Activated naive CD4-positive, alpha-beta T cell treated with anti-CD3 and anti-CD28 coated beads for 36 hours (primary cell): ENCODE results near the gene SERPINC1. TPM values are rescaled to one million over a fixed set of nuclear protein-coding genes. Genes with fewer than 3 reads are reported as not detected.
A peak's percentile ranks its signal among the peaks of the same experiment; 100 is the strongest.

Source experiments
- CTCF ChIA-PET: fragments of 350-600 bp; sonication (Branson Sonifier 250); formaldehyde crosslinking; loops from one replicate; lab custom pipeline; 2021; ENCODE audit warnings: antibody characterized with exemption; lab: Charles Lee
- DNase-seq: peaks from one replicate; pipeline ENCODE4 v3.0.0-alpha.2; 2020
- H3K27ac Mint-ChIP-seq: one replicate; pipeline ENCODE4 v1.8.0; 2021; ENCODE audit warnings: mild to moderate bottlenecking, mixed read lengths
- H3K27me3 Mint-ChIP-seq: one replicate; pipeline ENCODE4 v1.8.0; 2021; ENCODE audit warnings: low read depth, mixed read lengths
- H3K36me3 Mint-ChIP-seq: one replicate; pipeline ENCODE4 v1.8.0; 2021; ENCODE audit warnings: low read depth, mixed read lengths
- H3K4me1 Mint-ChIP-seq: one replicate; pipeline ENCODE4 v1.8.0; 2021; ENCODE audit warnings: low read depth, mixed read lengths
- H3K4me3 Mint-ChIP-seq: one replicate; pipeline ENCODE4 v1.8.0; 2021; ENCODE audit warnings: mild to moderate bottlenecking, moderate library complexity, mixed read lengths
- H3K9me3 Mint-ChIP-seq: one replicate; pipeline ENCODE4 v1.8.0; 2021; ENCODE audit warnings: mixed read lengths
- intact Hi-C: fragments of 100-400 bp; cut with micrococcal nuclease; formaldehyde crosslinking; loops from one replicate; pipeline ENCODE4 v1.15.1; 2023
- total RNA-seq, 2 experiments: library from RNA; stranded (reverse); gene quantifications; one replicate each; pipeline ENCODE4 v1.2.3, GENCODE V29; 2021

The SERPINC1 gene
- total RNA-seq, 2 experiments from 2014 or later: not detected

DNA sequence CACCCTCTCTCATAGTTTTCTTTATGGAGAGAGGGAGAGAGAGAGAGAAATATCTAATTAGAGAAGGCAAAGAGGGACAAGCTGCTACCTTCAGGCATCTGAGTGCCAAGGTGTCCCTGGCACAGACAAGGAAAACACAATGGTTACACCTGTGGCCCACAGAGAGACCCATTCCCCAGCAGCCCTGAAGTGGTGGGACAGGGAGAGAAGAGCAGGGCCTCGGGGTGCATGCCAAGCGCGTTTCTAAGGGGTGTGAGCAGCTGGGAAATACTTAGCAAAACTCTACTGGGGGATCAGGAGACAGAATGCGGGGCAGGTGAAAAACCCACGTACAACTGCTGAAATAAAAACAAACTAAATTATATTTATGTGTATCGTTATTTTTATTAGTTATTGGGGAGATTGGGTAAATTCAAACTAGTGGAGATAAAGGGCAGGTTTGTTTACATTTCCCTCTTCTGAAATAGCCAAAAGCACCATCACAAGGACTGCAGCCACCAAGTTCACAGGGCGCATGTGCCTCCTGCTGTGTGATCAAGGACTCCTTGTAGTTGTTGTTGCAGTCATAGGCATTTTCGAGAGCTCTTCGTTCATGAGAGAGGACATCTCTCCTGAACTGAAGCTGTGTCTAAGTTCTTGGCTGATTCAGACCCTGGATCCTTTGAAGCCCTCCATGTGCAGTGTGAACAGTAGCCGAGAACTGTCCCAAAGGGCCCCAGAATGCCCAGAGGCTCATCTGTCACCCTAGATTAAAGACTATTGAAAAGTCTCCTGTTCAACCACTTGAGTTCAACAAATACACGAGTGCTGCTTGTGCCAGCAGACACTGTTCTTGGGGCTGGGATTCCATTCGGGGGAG, 737 bp upstream of the SERPINC1 start:
- Mint-ChIP-seq H3K4me3 (no peak overlapping the region), H3K9me3 (no peaks in the 10 kb centered on the region), H3K27ac (no peak overlapping the region), H3K27me3 (no peaks in the 10 kb centered on the region), H3K36me3 (no peaks in the 10 kb centered on the region), H3K4me1 (no peaks in the 10 kb centered on the region)
- no peak for DNase-seq
- CTCF ChIA-PET: no interaction called here
- intact Hi-C loops: no loop called here

DNA sequence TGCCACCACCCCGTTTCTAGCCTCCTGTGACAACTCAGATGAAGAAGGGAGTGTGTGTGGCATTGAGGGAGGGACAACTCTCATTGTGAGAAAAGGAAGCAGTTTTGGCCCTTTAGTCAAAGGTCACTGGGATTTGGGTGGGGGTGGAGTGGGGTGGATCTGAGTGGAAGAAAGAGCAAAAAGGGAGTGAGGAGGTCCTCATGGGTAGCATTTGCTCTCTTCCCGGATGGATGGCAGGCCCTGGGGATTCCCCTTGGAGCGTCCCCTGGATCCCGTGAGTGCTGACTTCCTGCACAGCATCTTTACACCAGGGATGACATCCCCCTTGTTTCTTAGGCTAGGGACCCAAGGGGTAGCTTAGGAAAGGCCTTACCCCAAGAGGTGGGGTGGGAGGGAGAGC, 460 bp downstream of the SERPINC1 start:
- Mint-ChIP-seq H3K9me3 (no peaks in the 10 kb centered on the region), H3K27me3 (no peaks in the 10 kb centered on the region), H3K4me1 (no peaks in the 10 kb centered on the region), H3K27ac (no peak overlapping the region), H3K4me3 (no peak overlapping the region), H3K36me3 (no peaks in the 10 kb centered on the region)
- no peak for DNase-seq
- CTCF ChIA-PET: no interaction called here
- intact Hi-C loops: no loop called here

DNA sequence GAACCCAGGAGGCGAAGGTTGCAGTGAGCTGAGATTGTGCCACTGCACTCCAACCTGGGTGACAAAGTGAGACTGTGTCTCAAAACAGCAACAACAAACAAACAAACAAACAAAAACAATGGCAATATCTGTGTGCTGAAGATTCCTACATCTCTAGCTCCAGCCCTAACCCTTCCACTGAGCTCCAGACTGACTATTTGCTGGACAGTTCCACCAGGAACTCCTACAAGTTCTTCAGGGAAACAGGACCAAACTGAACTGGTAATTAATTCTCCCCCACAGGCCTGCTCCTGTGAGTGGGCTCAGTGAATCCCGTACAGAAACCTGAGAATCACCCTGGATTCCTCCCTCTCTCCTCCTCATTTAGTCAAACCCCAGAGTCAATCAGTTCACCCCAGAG, 1.5 kb downstream of the SERPINC1 start:
- H3K4me3 Mint-ChIP-seq: no peak overlapping the region
- CTCF ChIA-PET: interaction anchor here (0.6 to 1.2 kb wide), 2 partner anchors 30 to 46 kb away, joined by 3 to 4 read pairs; no protein-coding TSS in a partner anchor

DNA sequence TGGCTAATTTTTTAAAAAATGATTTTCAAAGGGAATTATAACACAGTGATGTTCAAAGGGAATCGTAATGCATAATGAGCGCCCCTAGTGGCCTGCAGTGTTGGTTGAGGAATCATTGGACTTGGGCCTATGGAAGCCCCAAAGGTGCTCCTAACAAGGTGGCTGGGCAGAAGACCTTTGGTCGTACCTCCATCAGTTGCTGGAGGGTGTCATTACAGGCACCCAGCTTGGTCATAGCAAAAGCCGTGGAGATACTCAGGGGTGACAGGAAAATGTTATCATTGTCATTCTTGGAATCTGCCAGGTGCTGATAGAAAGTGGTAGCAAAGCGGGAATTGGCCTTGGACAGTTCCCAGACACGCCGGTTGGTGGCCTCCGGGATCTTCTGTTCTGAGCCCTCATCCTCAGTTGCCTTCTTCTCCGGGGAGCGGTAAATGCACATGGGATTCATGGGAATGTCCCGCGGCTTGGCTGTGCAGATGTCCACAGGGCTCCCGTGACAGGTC, 2.7 kb downstream of the SERPINC1 start:
- Mint-ChIP-seq H3K27me3 (no peaks in the 10 kb centered on the region), H3K27ac (no peak overlapping the region), H3K4me3 (no peak overlapping the region), H3K4me1 (no peaks in the 10 kb centered on the region), H3K9me3 (no peaks in the 10 kb centered on the region), H3K36me3 (peaks cover under 1% of the 10 kb centered on the region)
- peak; percentile 30 for DNase-seq
- intact Hi-C loops: no loop called here
- CTCF ChIA-PET: interaction anchor here (0.6 to 1.2 kb wide), 3 partner anchors 45 to 221 kb away, joined by 3 to 4 read pairs (median 3); no protein-coding TSS in a partner anchor

More for the DNA sequence above, 1.5 kb downstream of the SERPINC1 start:
- H3K9me3 Mint-ChIP-seq: no peaks in the 10 kb centered on the region
- no peak overlapping the region for H3K27ac Mint-ChIP-seq
- DNase-seq: no peak
- H3K27me3 Mint-ChIP-seq: no peaks in the 10 kb centered on the region
- no peaks in the 10 kb centered on the region for H3K36me3 Mint-ChIP-seq
- intact Hi-C loops: no loop called here
- no peaks in the 10 kb centered on the region for H3K4me1 Mint-ChIP-seq

DNA sequence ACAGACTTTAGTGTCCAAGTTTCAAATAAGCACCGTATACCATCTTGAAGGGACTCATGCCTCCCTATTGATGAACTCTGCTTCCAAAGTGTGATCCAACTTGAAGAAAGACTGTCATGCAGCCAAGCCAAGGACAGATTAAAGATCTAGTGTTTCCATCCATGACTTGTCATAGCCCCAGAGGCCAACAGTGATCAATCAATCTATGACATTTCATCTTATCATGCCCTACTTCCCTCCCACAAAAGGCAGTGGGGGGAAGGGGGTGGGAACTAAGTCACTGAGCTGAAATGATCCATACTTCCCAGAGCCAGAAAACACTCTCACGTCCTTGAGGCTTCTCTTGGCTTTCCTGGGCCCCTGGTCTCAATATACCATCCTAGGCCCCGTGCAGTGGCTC, 4.0 kb downstream of the SERPINC1 start:
- intact Hi-C loops: no loop called here
- no peaks in the 10 kb centered on the region for H3K9me3 Mint-ChIP-seq
- DNase-seq: no peak
- no peaks in the 10 kb centered on the region for H3K27me3 Mint-ChIP-seq
- H3K4me1 Mint-ChIP-seq: no peaks in the 10 kb centered on the region
- CTCF ChIA-PET: interaction anchor here (0.6 kb wide), 2 partner anchors 15 to 86 kb away, joined by 3 to 4 read pairs; no protein-coding TSS in a partner anchor
- no peak overlapping the region for H3K27ac Mint-ChIP-seq
- H3K36me3 Mint-ChIP-seq: peaks cover 4% of the 10 kb centered on the region
- no peak overlapping the region for H3K4me3 Mint-ChIP-seq

DNA sequence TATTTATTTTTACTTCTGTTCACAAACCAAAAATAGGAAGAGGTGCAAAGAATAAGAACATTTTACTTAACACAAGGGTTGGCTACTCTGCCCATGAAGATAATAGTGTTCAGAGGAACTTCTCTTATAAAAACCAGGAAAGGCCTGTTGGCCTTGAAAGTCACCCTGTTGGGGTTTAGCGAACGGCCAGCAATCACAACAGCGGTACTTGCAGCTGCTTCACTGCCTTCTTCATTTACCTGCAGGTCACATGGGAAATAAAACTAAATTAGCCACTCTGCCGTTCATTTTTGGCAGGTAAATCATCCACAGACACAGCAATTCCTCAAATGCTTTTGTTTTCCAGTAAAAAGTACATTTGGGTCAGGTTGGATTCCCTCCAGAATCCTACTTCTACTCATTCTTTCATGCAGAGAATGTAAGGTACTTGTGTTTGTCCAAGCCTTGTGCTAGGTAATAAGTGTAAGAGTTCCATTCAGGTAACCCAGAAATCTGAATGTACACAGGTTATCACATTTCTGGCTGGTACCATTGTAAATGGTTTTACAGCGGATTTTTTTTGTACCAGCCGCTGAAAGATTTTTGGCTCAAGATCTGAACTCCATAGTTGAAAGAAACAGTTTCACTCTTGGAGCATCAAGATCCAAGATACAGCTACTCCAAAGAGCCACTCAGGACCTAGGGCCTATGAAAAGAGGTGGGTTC, 13.1 kb downstream of the SERPINC1 start:
- Mint-ChIP-seq H3K4me1 (peaks cover 14% of the 10 kb centered on the region), H3K36me3 (peaks cover 7% of the 10 kb centered on the region), H3K27me3 (no peaks in the 10 kb centered on the region), H3K4me3 (no peak overlapping the region), H3K27ac (no peak overlapping the region), H3K9me3 (no peaks in the 10 kb centered on the region)
- intact Hi-C loops: no loop called here
- CTCF ChIA-PET: interaction anchor here (0.6 kb wide), 1 partner anchor 339 kb away, joined by 3 read pairs; no protein-coding TSS in a partner anchor
- no peak for DNase-seq

DNA sequence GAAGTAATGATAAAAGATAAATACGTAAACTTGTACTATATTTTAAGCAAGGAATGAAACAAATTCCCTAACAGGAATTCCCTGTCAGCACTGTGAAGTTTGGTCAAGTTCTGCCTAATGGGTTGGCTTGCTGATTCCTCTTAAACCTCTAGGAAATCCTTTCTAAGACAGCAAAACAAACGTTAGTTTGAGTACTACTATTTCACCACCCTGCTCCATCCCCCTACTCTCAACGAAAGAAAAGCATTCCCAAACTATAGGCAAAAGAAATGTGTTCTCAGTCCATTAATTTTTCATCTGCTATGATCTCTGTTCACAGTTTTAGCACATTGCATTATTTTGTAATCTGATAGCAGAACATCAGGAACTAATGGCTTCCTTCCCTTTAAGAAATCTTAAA, 16.1 kb downstream of the SERPINC1 start:
- H3K4me3 Mint-ChIP-seq: no peak overlapping the region
- H3K27me3 Mint-ChIP-seq: no peaks in the 10 kb centered on the region
- peaks cover 14% of the 10 kb centered on the region for H3K4me1 Mint-ChIP-seq
- no peak overlapping the region for H3K27ac Mint-ChIP-seq
- CTCF ChIA-PET: no interaction called here
- H3K9me3 Mint-ChIP-seq: no peaks in the 10 kb centered on the region
- no peak for DNase-seq
- peaks cover 3% of the 10 kb centered on the region for H3K36me3 Mint-ChIP-seq
- intact Hi-C loops: no loop called here

DNA sequence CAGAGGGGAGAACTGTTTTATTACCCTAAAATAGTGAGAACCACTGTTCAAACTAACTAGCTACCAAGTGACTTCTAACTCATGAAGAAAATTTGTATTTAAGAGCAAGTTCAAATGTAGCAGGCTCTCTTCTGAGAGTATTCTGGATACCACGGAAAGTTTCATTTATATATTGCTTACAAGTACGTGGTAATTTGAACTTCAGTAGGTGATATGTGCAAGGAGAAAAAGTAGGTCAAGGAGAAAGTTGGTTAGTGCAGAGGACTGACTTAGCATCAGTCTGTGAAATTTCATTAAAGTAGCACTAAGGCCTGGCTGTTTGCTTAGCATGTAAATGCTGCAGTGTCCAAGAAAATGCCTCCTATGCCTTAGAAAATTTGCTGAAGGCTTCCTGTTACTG, 16.7 kb downstream of the SERPINC1 start:
- no peak for DNase-seq
- intact Hi-C loops: no loop called here
- Mint-ChIP-seq H3K36me3 (peaks cover 3% of the 10 kb centered on the region), H3K4me3 (no peak overlapping the region), H3K27ac (no peak overlapping the region), H3K4me1 (peaks cover 14% of the 10 kb centered on the region), H3K9me3 (no peaks in the 10 kb centered on the region), H3K27me3 (no peaks in the 10 kb centered on the region)
- CTCF ChIA-PET: no interaction called here

DNA sequence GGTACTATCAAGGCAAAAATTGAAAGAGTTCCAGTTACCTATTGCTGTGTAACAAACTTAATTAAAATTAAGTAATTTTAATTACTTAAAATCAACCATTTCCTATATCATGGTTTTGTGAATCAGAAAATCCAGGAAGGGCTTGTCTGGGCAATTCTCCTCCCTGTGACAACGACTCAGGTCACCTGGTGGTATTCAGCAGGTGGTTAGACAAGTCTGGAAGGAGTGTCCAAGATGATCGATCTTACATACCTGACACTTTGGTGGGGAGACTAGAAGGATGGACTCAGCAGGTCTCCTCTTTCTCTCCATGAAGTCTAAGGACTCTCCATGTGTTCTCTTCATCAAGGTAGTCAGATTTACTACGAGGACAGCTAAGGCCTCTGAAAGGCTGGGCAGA, 22.9 kb downstream of the SERPINC1 start:
- intact Hi-C loops: no loop called here
- Mint-ChIP-seq H3K4me1 (peaks cover 1% of the 10 kb centered on the region), H3K4me3 (no peak overlapping the region), H3K36me3 (peaks cover 12% of the 10 kb centered on the region), H3K27me3 (no peaks in the 10 kb centered on the region), H3K27ac (no peak overlapping the region), H3K9me3 (no peaks in the 10 kb centered on the region)
- no peak for DNase-seq
- CTCF ChIA-PET: no interaction called here

DNA sequence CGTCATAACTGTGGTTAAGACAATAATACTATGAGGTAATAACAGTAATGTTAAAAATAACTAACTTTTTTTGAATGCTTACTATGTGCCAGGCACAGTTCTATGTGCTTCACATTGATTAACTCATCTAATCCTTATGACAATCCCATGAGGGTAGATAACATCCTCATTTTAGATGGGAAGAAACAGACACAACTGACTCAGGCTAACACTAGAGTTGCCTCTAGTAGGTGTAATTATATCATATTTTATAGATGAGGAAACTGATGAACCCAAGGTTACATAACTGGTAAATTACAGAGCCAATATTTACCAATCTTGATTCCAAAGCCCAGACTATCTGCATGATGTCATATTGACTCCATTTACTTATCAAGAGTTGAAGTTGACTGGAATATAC, 23.5 kb downstream of the SERPINC1 start:
- intact Hi-C loops: no loop called here
- Mint-ChIP-seq H3K36me3 (peaks cover 12% of the 10 kb centered on the region), H3K9me3 (no peaks in the 10 kb centered on the region), H3K27me3 (no peaks in the 10 kb centered on the region), H3K4me1 (no peaks in the 10 kb centered on the region), H3K27ac (no peak overlapping the region), H3K4me3 (no peak overlapping the region)
- no peak for DNase-seq
- CTCF ChIA-PET: interaction anchor here (1.1 kb wide), 1 partner anchor 16 kb away, joined by 3 read pairs; no protein-coding TSS in a partner anchor

DNA sequence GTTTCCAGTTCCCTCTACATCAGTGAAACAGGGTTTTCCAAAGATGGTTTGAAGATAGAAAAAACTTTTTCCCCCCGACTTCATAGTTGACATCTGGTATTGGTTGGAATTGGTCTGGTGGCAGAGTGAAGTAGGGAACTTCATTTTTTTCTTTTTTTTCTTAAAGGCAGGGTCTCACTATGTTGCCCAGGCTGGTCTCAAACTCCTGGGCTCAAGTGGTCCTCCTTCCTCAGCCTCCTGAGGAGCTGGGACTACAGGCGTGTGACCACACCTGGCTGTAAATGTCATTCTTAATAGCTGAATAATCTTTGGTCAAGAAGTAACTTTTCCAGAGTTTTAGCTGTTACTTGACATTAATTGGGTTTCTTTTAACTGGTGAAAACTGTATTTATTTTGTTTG, 27.2 kb downstream of the SERPINC1 start:
- intact Hi-C loops: no loop called here
- Mint-ChIP-seq H3K4me1 (peaks cover 22% of the 10 kb centered on the region), H3K36me3 (peaks cover 29% of the 10 kb centered on the region), H3K27ac (no peak overlapping the region), H3K9me3 (no peaks in the 10 kb centered on the region), H3K27me3 (no peaks in the 10 kb centered on the region), H3K4me3 (no peak overlapping the region)
- CTCF ChIA-PET: interaction anchor here (1.2 kb wide), 1 partner anchor 12 kb away, joined by 3 read pairs; no protein-coding TSS in a partner anchor
- no peak for DNase-seq

DNA sequence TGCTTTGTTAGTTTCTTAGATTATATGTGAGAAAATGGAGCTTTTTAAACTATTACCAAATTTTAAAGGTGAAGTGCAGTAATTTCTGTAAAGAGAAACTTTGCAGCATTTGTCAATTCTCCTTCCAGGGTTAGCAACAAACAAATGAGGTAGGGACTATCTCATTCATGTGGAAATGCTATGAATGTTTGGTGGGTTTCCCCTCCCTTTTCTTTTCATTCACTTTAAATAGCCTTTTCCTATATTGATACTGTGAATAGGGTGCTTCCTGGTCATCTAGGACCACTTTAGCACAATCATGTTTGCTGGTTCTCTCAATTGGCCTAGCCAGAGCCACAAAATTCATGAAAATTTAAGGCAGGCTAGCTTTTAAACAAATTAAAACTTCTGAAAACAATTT, 28.4 kb downstream of the SERPINC1 start:
- Mint-ChIP-seq H3K4me3 (no peak overlapping the region), H3K36me3 (peaks cover 27% of the 10 kb centered on the region), H3K4me1 (peaks cover 22% of the 10 kb centered on the region), H3K27ac (no peak overlapping the region), H3K9me3 (no peaks in the 10 kb centered on the region), H3K27me3 (no peaks in the 10 kb centered on the region)
- intact Hi-C loops: no loop called here
- DNase-seq: no peak
- CTCF ChIA-PET: interaction anchor here (0.5 to 1.2 kb wide), 2 partner anchors 10 to 20 kb away, joined by 3 to 5 read pairs; partner anchors contain the start of gene ZBTB37
